NCI-H146 treated with DMSO at 0.1 percent for 48 hours (cell line): ENCODE data around the gene ACO1.

Experiments
- DNase-seq: peaks from one replicate; lab custom pipeline; 2025; ENCODE audit not compliant: unreplicated experiment; lab: John Stamatoyannopoulos, UW

The ACO1 gene

DNA sequence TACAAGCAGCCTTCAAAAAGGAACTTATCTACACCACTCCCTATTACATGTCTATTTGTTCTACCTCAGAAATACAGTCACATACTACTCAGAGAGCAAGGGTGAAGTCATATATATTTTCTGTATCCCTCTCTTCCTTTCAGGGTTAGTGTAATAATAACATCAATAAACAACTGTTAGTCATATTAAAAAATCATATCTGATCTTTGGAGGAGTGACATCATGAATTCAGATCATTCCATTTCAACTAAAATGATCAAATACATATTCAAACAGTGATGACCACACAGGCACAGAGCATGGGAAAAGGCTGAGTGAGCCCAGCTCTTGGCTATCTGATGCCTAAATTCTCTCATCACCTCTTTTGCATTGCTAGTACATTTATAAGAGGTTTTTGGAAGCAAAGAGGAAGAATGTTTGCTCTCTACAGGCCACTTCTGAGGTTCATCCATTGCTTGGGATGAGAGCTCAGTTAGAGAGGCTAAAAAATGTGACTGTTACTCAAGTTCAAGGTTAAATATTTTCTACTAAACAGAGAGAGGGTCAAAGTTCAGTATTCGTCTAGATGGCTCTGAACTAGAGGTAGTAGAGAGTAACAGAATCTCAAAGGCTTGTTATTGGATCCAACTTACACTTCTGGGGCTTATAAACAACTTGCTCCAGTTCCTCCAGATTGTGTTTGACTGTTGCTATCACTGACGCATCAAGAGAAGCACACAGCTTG lies 102.6 kb downstream of the ACO1 start:
- DNase-seq, result no peak

DNA sequence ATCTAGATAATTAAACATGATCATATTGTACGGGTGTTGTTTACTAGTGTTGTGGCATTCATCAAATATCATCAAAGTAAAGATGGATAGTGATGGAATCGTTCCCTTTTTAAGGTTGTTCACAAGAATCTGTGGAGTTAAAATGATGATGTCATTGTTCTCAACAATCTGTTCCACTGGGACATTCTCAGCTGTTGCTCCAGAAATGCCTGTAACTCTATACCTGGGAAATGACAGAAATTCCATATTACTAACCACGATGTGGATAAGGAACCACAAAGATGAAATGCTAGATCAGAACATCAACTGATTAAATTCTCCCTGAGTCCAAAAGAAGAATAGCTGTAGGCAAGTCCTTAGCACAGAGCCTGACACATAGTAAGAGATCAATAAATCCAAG lies 103.5 kb downstream of the ACO1 start:
- no peak for DNase-seq

DNA sequence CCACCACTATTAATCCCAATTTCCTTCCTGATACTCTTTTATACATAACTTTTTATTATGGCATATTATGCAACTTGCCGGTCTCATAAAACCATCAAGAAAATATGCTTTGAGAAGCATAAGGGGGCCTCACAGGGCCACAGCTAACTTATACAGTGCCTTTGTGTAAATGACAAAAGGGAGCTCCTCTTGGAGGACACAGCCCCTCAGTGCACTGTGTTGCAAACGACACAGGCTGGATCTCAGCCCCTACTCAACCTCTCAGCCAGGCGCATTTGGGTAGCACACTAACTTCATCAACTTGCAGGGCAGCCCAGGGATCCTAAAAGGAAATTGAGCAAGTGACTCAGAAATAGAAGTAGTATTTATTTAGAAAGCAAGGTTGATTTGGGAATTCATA lies 106.2 kb downstream of the ACO1 start:
- DNase-seq, result no peak

DNA sequence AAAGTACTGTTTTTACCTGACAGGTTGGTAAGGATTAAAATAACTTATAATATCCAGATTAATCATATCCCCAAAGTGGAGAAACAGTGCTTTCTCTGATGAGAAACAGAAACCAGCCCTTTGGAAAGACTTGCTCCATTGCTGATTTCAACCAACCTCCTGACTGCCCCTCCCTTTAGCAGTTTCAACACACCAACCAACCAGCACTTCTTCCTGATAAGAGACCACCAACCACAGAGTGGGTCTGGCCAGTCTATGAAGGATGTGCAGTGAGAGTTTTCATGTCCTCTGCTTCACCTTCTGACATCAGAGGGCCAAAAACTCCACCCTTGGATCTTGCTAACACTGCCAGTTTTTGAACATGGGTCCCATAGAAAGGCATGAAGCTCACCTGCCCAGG lies 113.5 kb downstream of the ACO1 start:
- no peak for DNase-seq

DNA sequence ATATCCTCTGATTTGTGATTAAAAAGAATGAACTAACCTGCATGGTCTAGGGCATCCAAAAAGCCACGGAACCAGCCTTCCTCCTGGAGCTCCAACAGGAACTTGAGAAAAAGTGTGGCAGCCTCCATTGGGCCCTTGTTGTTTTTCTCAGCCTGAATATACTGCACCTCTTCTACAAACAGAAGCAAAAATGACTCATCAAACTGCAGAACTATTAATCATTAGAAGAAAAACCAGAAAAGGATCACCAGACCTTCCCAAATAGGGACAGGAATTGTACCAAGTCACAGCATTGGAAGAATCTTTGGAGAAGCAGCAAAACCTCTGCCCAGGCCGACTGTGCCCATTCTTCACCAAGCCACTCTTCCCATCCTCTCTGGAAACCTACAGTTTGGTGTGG lies 116.3 kb downstream of the ACO1 start:
- no peak for DNase-seq

DNA sequence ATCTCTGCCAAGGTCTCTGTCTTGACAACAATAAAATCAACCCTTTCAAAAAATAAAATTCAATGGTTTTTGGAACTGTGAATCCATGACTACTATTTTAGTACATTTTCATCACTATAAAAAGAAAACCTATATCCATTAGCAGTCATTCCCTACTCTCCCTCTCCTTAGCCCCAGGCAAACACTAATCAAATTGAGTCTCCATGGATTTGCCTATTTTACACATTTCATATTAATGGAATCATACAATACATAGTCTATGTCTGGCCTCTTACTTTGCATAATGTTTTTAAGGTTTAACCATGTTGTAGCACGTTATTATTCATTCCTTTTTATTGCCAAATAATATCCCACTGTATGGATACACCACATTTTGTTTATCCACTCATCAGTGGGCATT lies 117.4 kb downstream of the ACO1 start:
- no peak for DNase-seq

DNA sequence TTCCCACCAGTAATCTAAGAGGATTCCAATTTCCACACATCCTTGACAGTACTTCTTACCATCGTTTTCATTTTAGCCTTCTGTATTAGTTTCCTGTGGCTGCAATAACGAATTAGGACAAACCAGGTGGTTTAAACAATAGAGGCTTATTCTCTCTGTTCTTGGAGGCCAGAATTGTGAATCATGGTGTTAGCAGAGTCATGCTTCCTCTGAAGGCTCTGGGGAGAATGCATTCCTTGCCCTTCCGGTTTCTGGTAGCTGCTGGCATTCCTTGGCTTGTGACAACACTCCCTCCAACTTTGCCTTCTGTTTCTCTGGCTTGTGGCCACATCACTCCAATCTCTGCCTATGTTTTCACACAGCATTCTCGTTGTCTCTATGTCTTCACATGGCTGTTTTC lies 118.0 kb downstream of the ACO1 start:
- no peak for DNase-seq

DNA sequence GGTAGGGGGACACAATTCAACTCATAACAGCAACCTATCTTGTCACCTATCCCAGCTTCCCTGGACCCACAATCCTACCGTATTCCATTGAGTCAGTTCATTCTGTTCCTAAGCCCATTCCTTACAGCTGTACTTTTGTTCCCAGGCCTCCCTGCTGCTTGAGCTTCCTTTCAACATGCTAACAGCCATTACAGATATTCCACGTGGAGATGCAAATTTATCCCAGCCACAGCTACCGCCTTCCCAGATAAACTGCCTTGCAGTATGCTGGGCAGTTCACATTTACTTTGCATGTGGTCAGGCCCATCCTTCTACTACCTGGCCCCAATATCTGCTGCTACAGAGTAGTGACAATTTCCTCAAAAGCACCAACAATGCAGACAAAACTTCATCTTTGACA lies 118.6 kb downstream of the ACO1 start:
- DNase-seq, result no peak
